H9 (cell line): Measurements from ENCODE around the gene ITIH4. TPM values are rescaled to one million over a fixed set of nuclear protein-coding genes. Genes with fewer than 3 reads are reported as not detected.

ENCODE experiments used
- DNase-seq: peaks from one replicate; pipeline ENCODE4 v3.0.0-alpha.2; 2017
- H2AFZ ChIP-seq: one replicate; pipeline ENCODE4 v1.6.1; 2013; ENCODE audit warnings: mild to moderate bottlenecking, low read length, control low read depth, moderate library complexity
- H2AK5ac ChIP-seq: 2 replicates; pipeline ENCODE4 v1.6.1; 2013; ENCODE audit warnings: low read length, control low read depth, mixed read lengths; ENCODE audit not compliant: insufficient read length
- H2BK120ac ChIP-seq: one replicate; pipeline ENCODE4 v1.6.1; 2013; ENCODE audit warnings: low read depth, mild to moderate bottlenecking, low read length, control low read depth, inconsistent platforms; ENCODE audit not compliant: poor library complexity, severe bottlenecking
- H2BK12ac ChIP-seq: 2 replicates; pipeline ENCODE4 v1.6.1; 2013; ENCODE audit warnings: low read length, control low read depth, mixed read lengths, low read depth; ENCODE audit not compliant: insufficient read length
- H2BK15ac ChIP-seq: 2 replicates; pipeline ENCODE4 v1.6.1; 2013; ENCODE audit warnings: low read depth, low read length, control low read depth
- H2BK20ac ChIP-seq: one replicate; pipeline ENCODE4 v1.6.1; 2013; ENCODE audit warnings: low read depth, mild to moderate bottlenecking, low read length, control low read depth, inconsistent platforms; ENCODE audit not compliant: poor library complexity, severe bottlenecking
- H2BK5ac ChIP-seq: 2 replicates; pipeline ENCODE4 v1.6.1; 2013; ENCODE audit warnings: low read length, control low read depth, mixed read lengths; ENCODE audit not compliant: insufficient read length
- H3K14ac ChIP-seq: 2 replicates; pipeline ENCODE4 v1.6.1; 2013; ENCODE audit warnings: low read length, control low read depth; ENCODE audit not compliant: insufficient read depth
- H3K18ac ChIP-seq: 2 replicates; pipeline ENCODE4 v1.6.1; 2013; ENCODE audit warnings: low read depth, mild to moderate bottlenecking, mixed read lengths, low read length, control low read depth; ENCODE audit not compliant: insufficient read length
- H3K23ac ChIP-seq: 2 replicates; pipeline ENCODE4 v1.6.1; 2013; ENCODE audit warnings: low read length, control low read depth, mixed read lengths, low read depth; ENCODE audit not compliant: insufficient read length
- H3K23me2 ChIP-seq: 2 replicates; pipeline ENCODE4 v1.6.1; 2013; ENCODE audit warnings: low read depth, mild to moderate bottlenecking, mixed read lengths, low read length, control low read depth; ENCODE audit not compliant: insufficient read length, poor library complexity, severe bottlenecking
- H3K27ac ChIP-seq: 2 replicates; pipeline ENCODE4 v1.5.1; 2013; ENCODE audit warnings: low read length, control low read depth, mixed read lengths, low read depth; ENCODE audit not compliant: insufficient read length
- H3K27me3 ChIP-seq: 2 replicates; pipeline ENCODE4 v1.6.1; 2013; ENCODE audit warnings: low read length, control low read depth, inconsistent platforms; ENCODE audit not compliant: insufficient read depth
- H3K4ac ChIP-seq: 2 replicates; pipeline ENCODE4 v1.6.1; 2013; ENCODE audit warnings: low read depth, mild to moderate bottlenecking, control low read depth, inconsistent platforms, low read length, moderate library complexity
- H3K4me1 ChIP-seq: 2 replicates; pipeline ENCODE4 v1.6.1; 2013; ENCODE audit warnings: low read length, control low read depth, inconsistent platforms; ENCODE audit not compliant: insufficient read depth
- H3K4me2 ChIP-seq: 2 replicates; pipeline ENCODE4 v1.6.1; 2013; ENCODE audit warnings: low read length, control low read depth, mixed read lengths; ENCODE audit not compliant: insufficient read length, insufficient read depth
- H3K56ac ChIP-seq: 2 replicates; pipeline ENCODE4 v1.6.1; 2013; ENCODE audit warnings: low read depth, mild to moderate bottlenecking, mixed read lengths, low read length, control low read depth; ENCODE audit not compliant: insufficient read length
- H3K79me1 ChIP-seq: 2 replicates; pipeline ENCODE4 v1.6.1; 2013; ENCODE audit warnings: low read depth, mild to moderate bottlenecking, moderate library complexity, low read length, control low read depth, inconsistent platforms; ENCODE audit not compliant: insufficient read depth, poor library complexity, severe bottlenecking
- H3K79me2 ChIP-seq: 2 replicates; pipeline ENCODE4 v1.6.1; 2013; ENCODE audit warnings: low read length, control low read depth, inconsistent platforms; ENCODE audit not compliant: insufficient read depth
- H3K9ac ChIP-seq: 2 replicates; pipeline ENCODE4 v1.6.1; 2013; ENCODE audit warnings: low read length, control low read depth, mixed read lengths; ENCODE audit not compliant: insufficient read length; ENCODE audit errors: extremely low read depth
- H3K9me3 ChIP-seq: one replicate; pipeline ENCODE4 v1.6.1; 2013; ENCODE audit warnings: low read depth, low read length, inconsistent platforms; ENCODE audit not compliant: control insufficient read depth
- H3T11ph ChIP-seq: one replicate; pipeline ENCODE4 v1.6.1; 2013; ENCODE audit warnings: mild to moderate bottlenecking, low read length, control low read depth, inconsistent platforms
- H4K20me1 ChIP-seq: one replicate; pipeline ENCODE4 v1.6.1; 2013; ENCODE audit not compliant: control insufficient read depth, insufficient read length, insufficient read depth
- H4K5ac ChIP-seq: 2 replicates; pipeline ENCODE4 v1.6.1; 2013; ENCODE audit warnings: low read depth, mild to moderate bottlenecking, mixed read lengths, low read length, control low read depth; ENCODE audit not compliant: insufficient read length
- H4K8ac ChIP-seq: replicated peaks from 2 replicates; pipeline ENCODE4 v1.6.1; 2013; ENCODE audit warnings: low read length, control low read depth, mixed read lengths, low read depth; ENCODE audit not compliant: insufficient read length
- H4K91ac ChIP-seq: 2 replicates; pipeline ENCODE4 v1.6.1; 2013; ENCODE audit warnings: low read depth, mild to moderate bottlenecking, moderate library complexity, mixed read lengths, low read length, control low read depth; ENCODE audit not compliant: insufficient read length
- H3K27ac Mint-ChIP-seq, 3 experiments: 2 replicates in 2 of 3; 3 replicates in 1 of 3; pipeline ENCODE4 v1.8.0; 2020 to 2021; ENCODE audit warnings: mixed read lengths in 3 of 3, mild to moderate bottlenecking in 1 of 3, moderate library complexity in 1 of 3
- H3K27me3 Mint-ChIP-seq: 2 replicates; pipeline ENCODE4 v1.8.0; 2021; ENCODE audit warnings: low read depth, mild to moderate bottlenecking, moderate library complexity, mixed read lengths
- H3K36me3 Mint-ChIP-seq, 3 experiments: 2 replicates in 2 of 3; 3 replicates in 1 of 3; pipeline ENCODE4 v1.8.0; 2020 to 2021; ENCODE audit warnings: low read depth in 3 of 3, mixed read lengths in 3 of 3; ENCODE audit not compliant: insufficient read depth in 1 of 3
- H3K4me1 Mint-ChIP-seq, 2 experiments: 2 replicates each; pipeline ENCODE4 v1.8.0; 2020; ENCODE audit warnings: mixed read lengths in 2 of 2
- H3K4me3 Mint-ChIP-seq, 2 experiments: 2 replicates in 1 of 2; 3 replicates in 1 of 2; pipeline ENCODE4 v1.8.0; 2020 to 2021; ENCODE audit warnings: mild to moderate bottlenecking in 2 of 2, mixed read lengths in 2 of 2, moderate library complexity in 1 of 2
- H3K9me3 Mint-ChIP-seq, 2 experiments: 2 replicates in 1 of 2; 3 replicates in 1 of 2; pipeline ENCODE4 v1.8.0; 2020; ENCODE audit warnings: mild to moderate bottlenecking in 2 of 2, mixed read lengths in 2 of 2, moderate library complexity in 1 of 2
- WGBS: extraction: QIAGEN DNeasy Blood & Tissue Kit; methylation state at CpG from one replicate; pipeline ENCODE4 v1.1.7; 2013; ENCODE audit warnings: missing lambda C conversion rate, low lambda C conversion rate, mixed read lengths; ENCODE audit not compliant: insufficient read length; ENCODE audit errors: extremely low coverage; 5-methylcytosine and 5-hydroxymethylcytosine counted together
- total RNA-seq: library from RNA; stranded (reverse); gene quantifications from 2 replicates; pipeline ENCODE4 v1.2.1, GENCODE V29; 2021
- TF ChIP-seq, protein P1 (sequence below): fragments of 200-600 bp; sonication (generic); conservative IDR thresholded peaks from 3 replicates; pipeline ENCODE4 v1.8.0; 2021; ENCODE audit warnings: antibody characterized with exemption, mild to moderate bottlenecking

Gene ITIH4
- total RNA-seq, 1 experiment from 2014 or later = 3.0 TPM

DNA sequence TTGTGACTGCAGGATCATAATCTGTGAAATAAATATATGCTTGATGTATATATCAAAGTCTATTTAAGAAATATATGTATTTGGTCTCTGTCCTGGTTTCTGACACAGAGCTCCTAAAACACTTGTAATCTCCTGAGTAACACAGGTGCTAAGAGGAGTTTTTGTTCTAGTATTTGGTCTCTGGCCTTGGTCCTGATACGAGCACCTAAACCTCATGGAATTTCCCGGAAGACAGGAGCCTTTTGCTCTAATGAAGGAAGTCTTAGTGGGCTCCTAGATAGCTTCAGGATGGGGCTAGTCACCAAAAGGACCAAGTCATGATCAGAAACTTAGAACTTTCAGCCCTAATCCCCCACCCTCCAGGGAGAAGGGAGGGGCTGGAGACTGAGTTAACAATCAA is 23.5 kb upstream of the ITIH4 start:
- H4K5ac ChIP-seq = no peak overlapping the region
- H3K56ac ChIP-seq = no peak overlapping the region
- H3K27ac Mint-ChIP-seq = no peak overlapping the region
- H3K23ac ChIP-seq = no peak overlapping the region
- no peak overlapping the region for H2BK12ac ChIP-seq
- H3K4me2 ChIP-seq = no peak overlapping the region
- no peaks in the 10 kb centered on the region for H3K4me1 ChIP-seq
- no peaks in the 10 kb centered on the region for H3K4me1 Mint-ChIP-seq
- no peaks in the 10 kb centered on the region for H3K27me3 Mint-ChIP-seq
- no peaks in the 10 kb centered on the region for H3K9me3 Mint-ChIP-seq
- no peak overlapping the region for H3K4ac ChIP-seq
- no peak overlapping the region for H3K9ac ChIP-seq
- no peaks in the 10 kb centered on the region for H3K9me3 ChIP-seq
- no CpG with 5 or more reads among the region's 2 CpGs for WGBS
- no peak overlapping the region for H4K8ac ChIP-seq
- peaks cover 0 to 20% (median 11%) of the 10 kb centered on the region in 3 experiments; a peak in 5 of 7 replicates for H3K36me3 Mint-ChIP-seq
- H3K18ac ChIP-seq = no peak overlapping the region
- no peak overlapping the region for H2BK15ac ChIP-seq
- no peak overlapping the region for H2BK20ac ChIP-seq
- H2AFZ ChIP-seq = no peak overlapping the region
- H3K14ac ChIP-seq = no peak overlapping the region
- no peak for DNase-seq
- H3T11ph ChIP-seq = no peak overlapping the region
- no peaks in the 10 kb centered on the region for H3K79me1 ChIP-seq
- H3K27ac ChIP-seq = no peak overlapping the region
- no peak overlapping the region for H2BK5ac ChIP-seq
- H3K79me2 ChIP-seq = no peaks in the 10 kb centered on the region
- no peak overlapping the region for H2AK5ac ChIP-seq
- no peak overlapping the region for H4K91ac ChIP-seq
- no peak overlapping the region for H3K4me3 Mint-ChIP-seq
- no peaks in the 10 kb centered on the region for H3K23me2 ChIP-seq
- TF ChIP-seq, protein P1, sequence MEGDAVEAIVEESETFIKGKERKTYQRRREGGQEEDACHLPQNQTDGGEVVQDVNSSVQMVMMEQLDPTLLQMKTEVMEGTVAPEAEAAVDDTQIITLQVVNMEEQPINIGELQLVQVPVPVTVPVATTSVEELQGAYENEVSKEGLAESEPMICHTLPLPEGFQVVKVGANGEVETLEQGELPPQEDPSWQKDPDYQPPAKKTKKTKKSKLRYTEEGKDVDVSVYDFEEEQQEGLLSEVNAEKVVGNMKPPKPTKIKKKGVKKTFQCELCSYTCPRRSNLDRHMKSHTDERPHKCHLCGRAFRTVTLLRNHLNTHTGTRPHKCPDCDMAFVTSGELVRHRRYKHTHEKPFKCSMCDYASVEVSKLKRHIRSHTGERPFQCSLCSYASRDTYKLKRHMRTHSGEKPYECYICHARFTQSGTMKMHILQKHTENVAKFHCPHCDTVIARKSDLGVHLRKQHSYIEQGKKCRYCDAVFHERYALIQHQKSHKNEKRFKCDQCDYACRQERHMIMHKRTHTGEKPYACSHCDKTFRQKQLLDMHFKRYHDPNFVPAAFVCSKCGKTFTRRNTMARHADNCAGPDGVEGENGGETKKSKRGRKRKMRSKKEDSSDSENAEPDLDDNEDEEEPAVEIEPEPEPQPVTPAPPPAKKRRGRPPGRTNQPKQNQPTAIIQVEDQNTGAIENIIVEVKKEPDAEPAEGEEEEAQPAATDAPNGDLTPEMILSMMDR = no peak
- H2BK120ac ChIP-seq = no peak overlapping the region
- no peaks in the 10 kb centered on the region for H4K20me1 ChIP-seq
- no peaks in the 10 kb centered on the region for H3K27me3 ChIP-seq
